CD4-positive, alpha-beta memory T cell (primary cell): ENCODE data around the gene ELF2. TPM values are rescaled to one million over a fixed set of nuclear protein-coding genes. Genes with fewer than 3 reads are reported as not detected.

ENCODE experiments used
- polyA plus RNA-seq, 2 donors: library from polyadenylated mRNA; unstranded; fragments of 300-500 nt; fragmentation: Illumina TruSeq; gene quantifications; one replicate each; pipeline ENCODE4 v1.2.3, GENCODE V29; 2021
- total RNA-seq, 2 experiments: library from RNA; stranded (reverse); gene quantifications; one replicate each; pipeline ENCODE4 v1.2.3, GENCODE V29; 2021

ELF2 gene
- total and polyA plus RNA-seq, 4 experiments from 2014 or later: 27.4 to 81.4 (median 57.4) TPM

Other genes with a start within 250 kb of the ELF2 start
- gene NOCT, start 161.4 kb downstream of the ELF2 start, total RNA-seq: 1 to 10 TPM; 1.4 to 1.7 TPM
- gene NOCT, start 161.4 kb downstream of the ELF2 start, polyA plus RNA-seq: under 1 TPM; 0.14 to 0.84 TPM
- under 1 TPM; 0.23 to 0.33 TPM for gene MGARP, start 103.0 kb upstream of the ELF2 start, total RNA-seq
- under 1 TPM; 0.20 to 0.52 TPM for gene MGARP, start 103.0 kb upstream of the ELF2 start, polyA plus RNA-seq
- 10 to 100 TPM; 45.8 to 46.5 TPM for gene NAA15, start 124.3 kb upstream of the ELF2 start, total RNA-seq
- gene NAA15, start 124.3 kb upstream of the ELF2 start, polyA plus RNA-seq: 10 to 100 TPM; 18.6 to 47.7 TPM
- gene NDUFC1, start 125.3 kb upstream of the ELF2 start, total RNA-seq: 10 to 100 TPM; 29.6 to 34.8 TPM
- 100 to 1,000 TPM; 121 to 154 TPM for gene NDUFC1, start 125.3 kb upstream of the ELF2 start, polyA plus RNA-seq